ENCODE data around the gene BDKRB2.

BDKRB2 gene

DNA sequence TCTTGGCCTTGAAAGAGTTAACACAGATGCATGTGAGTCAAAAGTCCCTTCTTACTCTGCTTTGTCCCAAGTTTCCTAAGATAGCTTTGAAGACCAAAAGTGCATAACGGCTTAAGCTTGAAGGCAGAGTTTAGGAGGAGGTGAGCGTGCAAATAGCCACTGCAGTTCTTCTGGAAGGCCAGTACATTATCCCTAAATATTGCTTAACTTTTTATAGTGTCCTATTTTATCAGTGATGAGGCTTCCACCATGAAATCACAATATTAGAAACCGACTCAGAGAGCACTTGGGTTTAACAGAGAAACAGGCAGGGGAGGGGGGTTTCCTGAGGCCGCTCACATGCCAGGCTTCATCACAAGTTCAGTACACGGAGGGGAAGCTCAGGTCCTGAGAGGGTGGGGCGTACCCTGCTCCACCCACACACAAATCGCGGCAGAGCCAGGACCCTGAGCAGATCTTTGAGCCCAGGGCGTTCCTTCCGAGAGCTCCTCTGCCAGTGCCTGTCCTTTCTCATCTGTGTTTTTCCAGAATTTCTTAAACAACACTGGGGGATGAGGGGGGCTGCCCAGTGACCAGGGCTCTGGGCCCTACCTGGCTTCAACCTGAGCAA, 26.8 kb upstream of the BDKRB2 start:
- no peak for DNase-seq

DNA sequence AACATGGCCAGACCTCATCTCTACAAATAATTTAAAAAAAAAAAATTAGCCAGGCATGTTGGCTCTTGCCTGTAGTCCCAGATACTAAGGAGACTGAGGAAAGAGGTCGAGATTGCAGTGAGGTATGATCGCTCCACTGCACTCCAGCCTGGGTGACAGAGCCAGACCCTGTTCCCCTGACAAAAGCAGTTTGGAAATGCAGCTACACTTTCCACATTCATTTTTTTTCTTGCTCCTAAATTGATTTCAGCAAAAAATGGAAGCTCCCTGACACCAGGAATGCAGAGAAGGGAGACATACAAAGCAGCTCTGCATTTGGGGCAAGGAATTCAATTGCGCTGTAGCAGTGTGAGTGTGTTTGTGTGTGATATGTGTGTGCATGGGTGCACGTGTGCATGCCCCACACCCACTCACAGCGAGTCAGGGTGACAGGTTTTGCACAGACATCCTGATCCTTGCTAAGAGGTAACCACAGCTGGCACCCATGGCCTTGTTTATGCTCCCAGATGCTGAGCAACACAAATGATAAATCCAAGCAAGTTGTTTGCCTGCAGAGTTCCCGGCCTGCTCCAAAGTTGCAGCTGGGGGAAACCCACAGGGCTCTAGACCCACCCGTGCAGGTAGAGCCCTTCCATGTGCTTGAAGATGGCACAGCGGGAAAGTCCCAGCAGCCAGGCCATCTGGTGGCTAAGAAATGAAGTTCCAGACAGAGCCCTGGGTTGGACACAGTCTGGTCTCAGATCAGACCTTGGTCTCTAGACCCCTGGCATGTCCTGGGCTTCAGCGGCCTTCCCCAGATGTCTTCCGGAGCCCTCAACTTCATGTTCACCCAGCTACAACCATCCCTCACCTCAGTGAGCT, 25.9 kb upstream of the BDKRB2 start:
- no peak for DNase-seq

DNA sequence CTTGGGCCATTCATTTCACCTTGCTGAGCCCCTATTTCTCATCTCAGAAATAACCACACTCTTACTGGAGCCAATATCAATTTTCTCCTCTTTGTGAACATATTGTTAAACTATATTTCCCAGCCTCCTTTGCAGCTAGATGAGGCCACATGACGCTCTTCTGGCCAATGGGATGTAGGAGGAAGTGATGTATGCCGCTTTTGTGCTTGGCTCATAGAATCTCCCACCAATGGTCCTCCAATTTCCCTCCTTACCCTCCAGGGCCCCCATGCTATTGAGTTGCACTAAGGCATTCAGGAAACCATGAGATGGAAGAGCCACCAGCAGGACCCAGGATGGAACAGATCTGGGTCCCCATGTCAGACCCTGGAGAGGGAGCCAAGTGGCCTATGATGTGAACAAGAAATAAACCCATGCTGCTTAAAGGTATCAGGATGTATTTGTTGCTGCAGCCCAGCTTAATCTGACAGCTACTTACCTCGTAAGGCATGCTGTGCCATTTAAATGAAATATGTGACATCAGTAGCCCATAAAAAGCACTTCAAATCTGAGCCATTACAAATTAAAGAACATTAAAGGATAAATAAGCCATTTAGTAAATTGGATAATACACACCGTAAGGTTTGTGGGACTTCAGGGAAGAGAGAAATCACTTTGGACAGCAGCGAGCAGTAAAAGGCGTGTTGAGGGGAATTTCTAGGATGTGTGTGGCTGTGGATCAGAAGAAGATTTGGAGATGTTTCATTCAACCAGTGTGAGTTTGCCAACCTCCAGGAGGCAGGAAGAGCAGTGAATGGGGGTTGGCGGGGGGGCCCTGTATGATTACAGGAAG, 24.4 kb upstream of the BDKRB2 start:
- DNase-seq: no peak

DNA sequence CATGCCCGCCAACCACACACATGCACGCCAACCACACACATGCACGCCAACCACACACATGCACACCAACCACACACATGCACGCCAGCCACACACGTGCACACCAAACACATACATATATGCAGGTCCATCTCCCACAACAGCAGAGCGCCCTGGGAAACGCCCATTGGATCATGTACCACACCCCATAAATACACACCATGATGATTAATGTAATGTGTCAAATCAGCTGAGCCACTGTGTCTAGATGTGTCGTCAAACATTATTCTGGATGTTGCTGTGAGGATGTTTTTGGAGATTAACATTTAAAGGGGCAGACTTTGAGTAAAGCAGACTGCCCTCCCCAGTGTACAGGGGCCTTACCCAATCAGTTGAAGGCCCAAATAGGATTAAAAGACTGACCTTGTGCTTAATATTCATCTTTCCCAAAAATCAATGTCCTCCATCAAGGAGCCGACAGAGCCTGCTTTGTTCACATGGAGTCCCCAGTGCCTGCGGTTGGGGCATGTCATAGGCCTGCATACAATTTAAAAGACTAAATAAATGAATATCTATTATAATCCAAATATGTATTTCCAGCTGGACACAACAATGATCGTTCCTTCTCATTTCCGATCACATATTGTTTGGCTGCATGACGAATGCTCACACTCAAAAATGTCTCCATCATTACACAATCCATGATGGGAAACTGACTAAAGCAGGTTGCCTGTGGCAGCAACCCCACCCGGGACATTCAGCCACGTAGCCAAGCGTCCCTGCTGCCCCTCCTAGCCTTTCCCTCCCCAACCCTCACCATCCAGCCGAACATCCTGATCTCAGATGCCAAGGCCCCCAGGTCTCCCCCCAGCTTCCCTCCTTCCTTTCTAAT, 23.2 kb upstream of the BDKRB2 start:
- no peak for DNase-seq

DNA sequence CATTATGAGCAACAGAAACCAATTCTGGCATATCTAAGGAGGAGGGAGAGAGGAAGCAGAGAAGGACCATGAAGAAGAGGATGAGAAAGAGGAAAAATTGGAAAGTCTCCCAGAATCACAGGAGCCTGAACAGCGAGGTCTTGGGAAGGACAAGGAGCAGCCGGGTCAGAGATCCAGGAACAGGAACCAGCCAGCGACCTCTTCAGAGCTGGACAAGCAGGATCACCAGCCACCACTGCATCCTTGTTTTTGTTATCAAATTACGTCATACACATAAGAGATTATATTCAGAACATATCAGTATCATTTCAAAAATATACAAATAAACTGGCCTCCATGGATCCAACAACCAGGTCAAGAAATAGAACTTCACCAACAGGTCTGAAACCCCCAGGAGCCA, 22.1 kb upstream of the BDKRB2 start:
- no peak for DNase-seq

DNA sequence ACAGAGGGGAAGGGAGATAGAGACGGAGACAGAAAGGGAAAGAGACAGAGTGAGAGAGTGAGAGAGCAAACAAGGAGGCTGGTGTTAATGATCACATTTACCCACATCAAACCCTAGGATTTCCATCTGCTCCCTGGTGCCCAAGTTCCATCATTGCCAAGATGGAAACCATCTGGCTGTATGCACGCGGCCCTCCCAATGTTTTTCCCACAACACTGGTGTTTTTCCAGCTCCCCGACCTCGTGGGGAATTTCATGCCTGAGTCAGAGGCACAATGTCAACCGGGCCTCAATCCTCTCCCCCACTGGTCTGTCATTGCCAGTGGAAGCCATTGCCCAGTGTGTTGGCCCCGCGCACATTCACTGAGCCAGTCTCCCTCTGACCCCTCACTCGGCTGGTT, 19.9 kb upstream of the BDKRB2 start:
- DNase-seq: no peak

DNA sequence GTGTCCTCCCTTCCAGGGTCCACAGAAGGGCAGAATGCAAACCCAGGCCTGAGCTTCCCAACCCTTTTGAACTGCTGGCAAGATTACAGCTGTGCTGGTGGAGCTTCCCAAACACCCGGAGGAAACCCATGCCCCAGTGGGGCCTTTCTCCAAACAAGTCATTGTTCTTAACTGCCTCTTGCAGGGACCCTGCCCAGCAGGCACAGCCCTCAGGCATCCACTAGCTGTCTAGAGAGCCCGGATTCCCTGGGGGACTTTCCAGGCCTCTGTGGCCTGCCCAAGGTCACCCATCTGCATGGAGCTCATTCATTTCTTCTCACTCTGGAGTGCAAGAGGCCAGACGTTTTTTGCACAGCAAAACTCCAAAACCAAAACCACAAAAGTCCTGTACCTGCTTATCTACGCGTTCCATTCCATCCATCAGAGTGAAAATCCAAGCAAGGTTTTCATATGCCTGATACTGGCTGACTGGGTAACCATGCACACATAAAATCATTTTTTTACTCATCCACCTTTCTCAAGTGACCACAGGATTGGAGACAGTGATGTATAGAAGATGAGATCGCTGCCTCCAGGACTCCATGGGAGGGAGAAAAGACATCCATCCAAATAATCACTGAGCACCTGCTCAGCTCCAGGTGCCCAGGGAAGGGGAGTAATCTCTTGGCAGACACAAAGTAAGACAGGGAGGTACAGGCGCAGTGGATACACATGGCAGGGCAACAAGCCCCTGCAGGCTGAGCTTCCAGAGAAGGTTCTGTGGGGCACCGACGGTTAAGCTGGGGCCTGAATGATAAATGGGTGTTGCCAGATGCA, 17.2 kb upstream of the BDKRB2 start:
- DNase-seq: no peak

DNA sequence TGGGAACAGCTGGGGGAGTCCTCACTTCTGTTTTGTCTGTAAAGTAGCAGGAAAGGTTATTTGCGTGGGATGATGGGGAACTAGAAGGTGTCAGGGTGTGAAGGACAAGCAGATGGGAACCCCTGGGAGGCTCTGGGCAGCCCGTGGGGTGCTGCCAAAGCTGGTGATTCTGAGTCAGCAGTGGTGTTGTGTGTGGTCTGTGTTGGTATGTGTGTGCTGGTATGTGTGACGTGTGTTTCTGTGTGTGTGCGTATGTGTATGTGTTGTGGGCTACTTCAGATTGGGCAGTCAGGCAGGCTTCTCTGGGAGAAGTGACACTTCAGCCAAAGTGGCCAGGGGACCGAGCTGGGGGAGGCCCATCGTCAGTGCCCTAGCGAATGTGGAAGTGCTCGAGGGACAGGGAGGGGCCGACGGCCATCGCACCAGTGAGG, 15.3 kb upstream of the BDKRB2 start:
- DNase-seq: no peak

DNA sequence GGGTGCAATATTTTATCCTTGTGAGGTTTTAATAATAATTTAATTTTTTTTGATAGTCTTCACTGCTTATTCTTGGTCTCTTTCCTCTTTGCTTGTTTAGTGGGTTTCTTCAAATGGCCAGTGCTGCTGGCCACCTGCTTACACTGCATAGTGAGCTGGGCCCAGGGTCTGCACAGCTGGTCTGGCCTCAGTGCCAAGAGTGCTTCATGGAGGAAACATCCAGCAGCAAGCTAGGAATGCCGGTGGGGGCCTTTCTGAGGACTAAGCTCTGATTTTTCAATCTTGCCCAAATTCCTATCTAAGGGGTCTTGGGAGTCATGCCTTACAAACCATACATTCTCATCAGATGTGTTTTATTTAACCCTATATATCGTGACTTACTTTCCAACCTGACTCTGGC, 13.3 kb upstream of the BDKRB2 start:
- DNase-seq: no peak

DNA sequence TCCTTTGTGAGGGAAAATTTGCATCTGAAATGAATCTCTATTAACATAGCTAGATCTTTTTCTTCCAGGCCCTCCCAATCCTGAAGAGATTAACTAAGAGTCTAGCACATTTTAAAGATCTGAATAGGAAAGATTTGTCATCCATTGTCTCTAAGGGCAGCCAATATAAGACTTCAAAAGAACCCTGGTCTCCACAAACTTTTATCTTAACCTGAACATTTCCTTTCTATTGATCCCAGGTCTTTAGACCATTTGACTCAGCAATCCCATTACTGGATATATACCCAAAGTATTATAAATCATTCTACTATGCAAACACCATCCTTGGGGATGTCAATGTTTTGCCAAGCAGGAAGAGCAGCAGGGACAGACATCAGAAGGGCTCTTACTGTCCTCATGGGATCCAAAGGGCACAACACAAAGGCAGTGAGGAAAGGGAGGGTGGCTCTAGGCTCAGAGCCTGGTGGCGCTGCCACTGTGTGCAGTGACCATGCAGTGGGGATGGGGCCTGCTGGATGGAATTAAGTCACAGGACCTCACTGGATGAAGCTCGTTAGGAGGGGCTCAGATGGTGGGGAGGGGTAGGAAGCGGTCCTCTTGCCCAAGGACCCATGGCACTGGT, 12.7 kb upstream of the BDKRB2 start:
- DNase-seq: no peak

DNA sequence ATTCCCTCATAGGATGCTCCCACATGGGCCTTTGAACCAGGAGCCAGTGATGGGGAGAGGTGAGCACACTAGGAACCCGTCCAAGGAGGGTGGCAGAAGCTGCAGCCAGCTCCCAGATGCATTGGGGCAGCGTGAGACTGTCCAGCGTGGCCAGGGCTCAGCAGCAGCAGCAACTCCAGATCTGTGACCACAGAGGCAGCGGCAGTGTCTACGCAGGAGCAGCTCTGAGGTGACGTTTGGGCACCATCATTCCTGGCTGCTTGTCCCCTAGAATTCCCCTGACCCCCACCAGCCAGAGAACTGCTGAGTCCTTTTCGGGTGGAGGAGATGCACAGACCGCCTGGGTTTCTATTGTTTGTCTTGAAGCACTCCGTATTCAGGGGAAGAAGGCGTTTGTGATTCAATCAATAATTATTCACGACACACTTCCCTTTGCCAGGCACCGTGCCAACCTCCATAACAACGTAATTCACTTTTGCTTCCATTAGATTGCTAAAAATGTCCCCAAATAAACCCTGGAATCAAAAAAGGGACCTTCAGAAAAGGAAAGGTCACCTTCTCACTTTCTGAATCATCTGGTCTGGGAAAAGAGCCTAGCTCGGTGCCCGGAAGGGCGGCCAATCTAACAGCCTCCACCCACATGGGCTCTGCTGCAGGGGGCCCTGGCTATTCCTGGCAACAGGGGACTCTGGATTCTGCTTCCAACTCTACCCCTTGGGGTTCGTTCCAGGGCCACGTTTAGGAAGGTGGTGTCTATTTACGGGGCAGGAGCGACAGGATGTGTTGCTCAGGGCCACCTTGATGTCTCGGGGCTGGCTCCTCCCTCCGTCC, 11.4 kb upstream of the BDKRB2 start:
- no peak for DNase-seq

DNA sequence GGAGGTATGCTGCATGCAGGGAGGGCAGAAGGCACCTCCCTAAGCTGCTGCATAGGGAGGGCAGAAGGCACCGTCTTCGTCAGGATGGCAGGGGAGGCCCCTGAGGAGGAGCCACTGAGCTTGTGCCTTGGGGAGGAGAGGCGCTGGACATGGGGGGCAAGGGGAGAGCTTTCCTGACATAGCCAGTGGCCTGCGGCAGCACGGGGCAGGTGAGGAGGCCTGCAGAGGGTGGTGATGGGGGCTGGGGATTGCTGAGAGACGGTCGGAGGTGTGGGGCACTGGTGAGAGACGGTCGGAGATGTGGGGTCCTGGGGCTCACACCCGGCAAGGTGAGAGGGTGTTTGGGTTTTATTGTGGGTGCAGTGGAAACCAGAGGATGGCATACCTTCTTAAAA, 10.4 kb upstream of the BDKRB2 start:
- no peak for DNase-seq

DNA sequence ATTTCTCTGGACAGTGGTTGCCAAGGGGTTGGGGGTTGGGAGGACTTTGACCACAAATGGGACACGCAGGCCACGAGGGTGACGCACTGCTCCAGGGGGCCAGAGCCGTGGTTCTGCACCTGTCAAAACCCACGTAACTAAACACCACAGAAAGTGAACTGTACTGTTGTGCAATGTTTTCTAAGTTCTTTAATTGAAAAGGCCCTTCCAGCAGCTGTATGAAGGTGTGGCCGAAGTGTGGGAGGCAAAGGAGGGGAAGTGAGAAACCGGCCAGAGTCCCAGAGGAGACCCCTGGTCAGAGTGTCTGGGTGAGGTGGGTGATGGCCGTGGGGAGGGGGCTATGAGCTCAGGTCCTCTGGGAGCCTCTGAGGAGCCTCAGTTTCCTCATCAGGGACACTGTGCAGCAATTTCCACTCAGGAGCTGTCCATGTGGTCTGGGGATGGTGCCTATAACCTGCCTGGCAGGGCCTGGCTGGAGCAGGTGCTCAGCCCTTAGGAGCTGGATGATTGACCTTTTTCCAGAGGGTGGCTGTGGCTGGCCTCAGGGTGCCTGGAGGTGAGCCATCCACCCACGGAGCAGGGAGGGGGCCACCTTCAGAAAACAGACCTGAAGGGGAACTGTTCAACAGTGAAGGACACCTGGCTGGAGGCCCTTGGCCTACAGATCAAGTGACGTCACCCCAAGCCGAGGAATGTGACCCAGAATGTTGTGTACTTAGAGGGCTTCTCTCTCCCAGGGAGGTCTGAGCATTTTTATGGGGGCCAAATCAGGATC, 9.8 kb upstream of the BDKRB2 start:
- no peak for DNase-seq

DNA sequence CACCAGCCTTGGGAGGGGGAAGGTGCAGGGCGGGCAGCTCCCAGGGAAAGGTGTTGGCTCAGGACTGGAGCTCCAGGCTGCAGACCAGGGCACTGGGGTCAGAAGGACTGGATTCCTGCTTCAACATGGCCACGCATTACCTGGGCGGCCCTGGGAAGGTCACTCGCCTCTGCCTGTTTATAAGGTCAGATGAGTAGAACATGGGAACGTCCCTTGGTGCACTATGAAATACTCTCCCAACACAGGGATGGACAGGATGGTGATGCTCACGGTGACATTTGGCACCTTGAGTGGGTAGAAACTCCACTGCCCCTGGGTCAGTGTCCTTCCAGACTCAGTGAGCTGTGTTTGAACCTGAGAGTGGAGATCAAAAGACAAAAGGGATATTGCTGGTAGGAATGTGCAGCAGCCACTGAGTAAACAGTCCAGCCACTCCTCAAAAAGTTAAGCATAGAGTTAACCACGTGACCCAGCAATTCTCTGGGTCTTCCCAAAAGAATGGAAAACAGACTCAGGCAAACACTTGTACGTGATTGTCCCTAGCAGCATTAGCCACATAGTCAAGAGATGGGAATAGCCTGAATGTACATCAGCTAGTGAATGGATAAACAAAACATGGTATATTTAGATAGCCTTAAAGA, 9.1 kb upstream of the BDKRB2 start:
- DNase-seq: no peak

DNA sequence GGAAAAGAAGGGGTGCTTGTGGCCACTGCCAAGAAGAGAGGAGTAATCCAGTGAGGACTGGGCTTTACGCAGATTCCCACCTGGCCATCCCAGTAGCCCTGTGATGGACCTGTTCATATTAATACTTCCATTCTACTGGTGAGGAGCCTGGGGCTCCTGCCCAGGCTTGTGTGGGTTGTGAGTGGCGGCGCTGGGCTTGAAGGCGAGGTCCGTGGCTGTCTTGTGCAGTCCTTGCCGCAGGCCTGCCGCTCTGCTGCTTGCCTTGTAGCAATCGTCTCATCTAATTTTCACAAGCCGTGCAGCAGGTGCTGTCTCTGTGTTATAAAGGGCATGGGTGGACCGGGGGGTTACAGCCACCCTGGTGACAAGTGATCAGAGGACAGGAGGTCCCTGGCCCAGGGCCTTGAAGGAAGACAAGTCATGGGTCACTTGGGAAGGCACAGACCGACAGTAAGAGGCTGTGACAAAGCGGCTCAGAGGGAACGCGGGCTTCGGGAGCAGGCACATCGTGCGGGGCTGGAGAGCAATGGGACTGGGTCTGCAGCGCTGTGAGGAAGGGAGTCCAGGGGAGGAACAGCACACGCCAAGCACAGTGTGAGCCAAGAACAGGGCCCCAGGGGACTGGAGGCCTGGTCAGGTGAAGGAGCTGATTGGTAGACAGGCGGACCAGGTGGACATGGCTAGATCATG, 7.3 kb upstream of the BDKRB2 start:
- no peak for DNase-seq

DNA sequence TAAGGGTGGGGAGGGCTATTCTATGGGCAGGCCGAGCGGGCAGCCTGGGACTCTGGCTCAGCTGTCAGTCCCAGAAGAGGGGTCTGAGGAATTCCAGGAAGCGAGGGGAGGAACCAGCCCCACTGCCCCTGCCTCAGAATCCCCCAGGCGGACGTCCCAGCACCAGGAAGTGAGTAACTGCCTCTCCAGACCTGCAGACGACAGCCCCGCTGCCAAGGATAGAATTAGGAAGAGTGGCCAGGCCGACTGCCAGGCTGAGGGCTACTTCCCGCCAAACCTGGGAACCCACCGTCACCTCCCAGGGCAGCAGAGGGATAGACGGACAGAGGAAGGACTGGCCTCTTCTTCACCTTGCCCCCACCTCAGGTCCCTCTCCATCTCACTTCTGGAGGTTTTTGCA, 6.7 kb upstream of the BDKRB2 start:
- DNase-seq: no peak

DNA sequence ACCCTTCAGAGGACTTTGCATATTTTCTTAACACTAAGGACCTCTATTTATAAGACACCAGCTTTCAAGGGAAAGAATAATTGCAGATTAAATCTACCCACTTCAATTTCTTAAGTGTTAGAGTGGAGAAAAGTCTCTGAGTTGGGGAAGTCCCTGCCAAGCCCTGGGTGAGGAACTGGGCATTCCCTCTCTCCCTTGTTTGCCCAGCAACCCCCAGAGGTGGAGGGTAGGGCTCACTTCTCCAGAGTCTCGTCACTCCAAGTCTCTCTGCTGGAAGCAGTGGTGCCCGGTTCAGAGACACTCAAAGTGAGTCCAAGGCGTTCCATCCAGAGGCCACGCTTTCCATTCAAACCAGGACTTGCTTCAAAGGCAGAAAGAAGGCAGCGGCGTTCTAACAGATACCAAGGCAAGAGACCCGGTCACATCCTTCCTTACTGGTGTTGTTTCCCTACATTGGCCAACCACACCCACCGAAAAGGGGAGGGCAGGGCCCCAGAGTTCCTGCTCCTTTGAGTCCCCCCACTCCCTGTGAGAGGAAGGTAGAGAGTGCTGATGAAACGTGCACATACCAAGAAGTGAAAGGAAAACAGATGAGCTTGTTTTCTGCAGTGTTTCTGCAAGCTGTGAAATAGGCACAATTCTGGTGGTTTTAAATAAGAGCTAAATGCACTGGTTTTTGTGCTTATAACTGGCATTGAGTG, 6.1 kb upstream of the BDKRB2 start:
- DNase-seq: no peak

DNA sequence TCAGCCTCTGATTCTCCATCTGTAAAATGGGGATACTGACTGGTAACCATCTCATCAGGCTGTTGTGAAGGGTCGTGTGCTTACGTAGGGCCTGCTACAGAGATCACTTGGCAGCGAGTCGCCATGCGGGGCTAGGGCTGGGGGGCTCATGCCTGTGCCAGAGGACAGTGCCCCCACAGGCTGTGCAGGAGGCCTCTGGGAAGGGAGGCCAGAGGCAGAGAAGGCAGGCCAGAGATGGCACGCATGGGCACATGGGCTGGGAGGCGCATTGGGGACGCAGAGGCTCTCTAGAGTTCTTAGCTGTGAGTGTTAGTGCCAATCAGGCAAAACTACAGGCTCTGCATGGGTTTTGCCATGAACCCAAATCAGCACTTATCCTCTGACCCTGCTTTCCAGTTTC, 3.5 kb upstream of the BDKRB2 start:
- no peak for DNase-seq

Data from activated CD8-positive, alpha-beta memory T cell treated with anti-CD3 and anti-CD28 coated beads, Interleukin-2, amount 50 U/mL, for 48 hours (primary cell).